ENCODE data around the gene HSD17B12.

The HSD17B12 gene

DNA sequence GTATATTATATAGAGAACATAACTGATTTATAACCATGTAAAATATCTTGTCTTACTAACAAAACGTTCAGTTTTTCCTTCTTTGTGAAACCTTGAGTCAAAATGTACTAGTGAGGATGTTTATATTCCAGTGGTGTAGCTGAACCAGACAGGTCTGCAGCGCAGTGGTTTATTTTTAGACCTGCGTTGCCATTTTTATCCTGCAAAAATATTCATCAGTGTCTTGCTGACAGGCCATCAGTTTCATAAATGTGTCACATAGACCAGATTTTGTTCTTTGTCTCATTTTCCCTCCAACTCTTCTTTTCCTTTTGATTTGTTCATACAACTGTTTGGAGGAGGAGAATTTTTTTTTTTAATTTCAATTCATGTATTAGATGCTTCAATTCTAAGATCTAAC lies 43.1 kb downstream of the HSD17B12 start:
- TF ChIP-seq CTCF (IDR thresholded peaks at IDR 0.05) (no peak), ZFX (IDR thresholded peaks at IDR 0.05; ENCODE audit: borderline replicate concordance) (no peak)
- no peak overlapping the region for H3K27ac ChIP-seq

GRCh38 chr11:43732225-43732624 lies 51.7 kb downstream of the HSD17B12 start:
- TF ChIP-seq CTCF (IDR thresholded peaks at IDR 0.05) (no peak), ZFX (IDR thresholded peaks at IDR 0.05; ENCODE audit: borderline replicate concordance) (no peak)
- no peak overlapping the region for H3K27ac ChIP-seq

GRCh38 chr11:43734256-43734655 lies 53.7 kb downstream of the HSD17B12 start:
- no peak for TF ChIP-seq ZFX (IDR thresholded peaks at IDR 0.05; ENCODE audit: borderline replicate concordance)
- no peak for TF ChIP-seq CTCF (IDR thresholded peaks at IDR 0.05)

DNA sequence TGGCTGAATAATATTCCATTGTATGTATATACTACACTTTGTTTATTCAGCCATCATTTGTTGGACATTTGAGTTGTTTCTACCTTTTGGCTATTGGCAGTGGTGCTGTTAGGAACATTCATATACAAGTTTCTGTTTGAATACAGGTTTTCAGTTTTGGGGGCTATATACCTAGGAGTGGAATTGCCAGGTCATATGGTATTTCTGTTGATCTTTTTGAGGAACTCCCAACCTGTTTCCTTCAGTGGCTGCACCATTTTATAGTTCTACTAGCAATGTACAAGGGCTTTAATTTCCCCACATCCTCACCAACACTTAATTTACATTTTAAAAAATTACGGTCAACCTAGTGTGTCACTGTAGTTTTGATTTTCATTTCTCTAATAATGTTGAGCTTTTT lies 54.6 kb downstream of the HSD17B12 start:
- TF ChIP-seq CTCF (IDR thresholded peaks at IDR 0.05) (no peak), ZFX (IDR thresholded peaks at IDR 0.05; ENCODE audit: borderline replicate concordance) (no peak)
- no peak overlapping the region for H3K27ac ChIP-seq

More at GRCh38 chr11:43734256-43734655, 53.7 kb downstream of the HSD17B12 start:
- no peak overlapping the region for H3K27ac ChIP-seq

GRCh38 chr11:43735961-43736360 lies 55.4 kb downstream of the HSD17B12 start:
- TF ChIP-seq CTCF (IDR thresholded peaks at IDR 0.05) (no peak), ZFX (IDR thresholded peaks at IDR 0.05; ENCODE audit: borderline replicate concordance) (no peak)
- H3K27ac ChIP-seq: no peak overlapping the region

DNA sequence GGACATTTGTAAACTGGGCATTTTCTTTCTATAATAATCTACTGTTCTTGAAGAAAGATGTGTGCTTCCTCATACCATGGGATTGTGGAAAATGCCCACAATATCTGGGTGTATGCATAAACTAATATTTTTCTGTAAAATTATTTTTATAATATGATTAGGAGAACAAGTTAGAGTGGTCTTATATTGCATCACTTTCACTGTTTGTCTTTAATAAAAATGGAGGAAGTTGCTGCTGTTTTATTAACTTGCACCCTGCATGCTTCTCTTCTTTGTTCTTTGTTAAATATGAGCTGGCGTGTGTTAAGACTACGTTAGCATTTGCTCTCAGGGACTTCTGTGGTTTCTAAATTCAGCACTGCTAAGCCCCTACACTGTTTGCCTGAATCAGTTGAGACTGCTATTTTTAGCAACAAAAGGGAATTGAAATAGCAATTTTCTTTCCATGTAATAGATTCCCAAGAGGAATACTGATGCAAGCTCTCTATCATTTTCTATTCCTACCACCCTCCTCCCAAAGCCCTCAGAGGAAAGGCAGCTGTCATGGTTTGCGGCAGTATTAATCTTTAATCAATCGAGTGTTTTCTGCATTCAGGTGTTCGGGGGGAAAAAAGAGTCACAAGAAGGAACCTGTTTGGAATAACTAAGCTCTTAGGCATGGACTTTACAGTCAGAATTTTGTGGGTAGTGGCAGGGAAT lies 56.1 kb downstream of the HSD17B12 start:
- TF ChIP-seq ZFX (IDR thresholded peaks at IDR 0.05; ENCODE audit: borderline replicate concordance) (no peak), CTCF (IDR thresholded peaks at IDR 0.05) (no peak)
- no peak overlapping the region for H3K27ac ChIP-seq

DNA sequence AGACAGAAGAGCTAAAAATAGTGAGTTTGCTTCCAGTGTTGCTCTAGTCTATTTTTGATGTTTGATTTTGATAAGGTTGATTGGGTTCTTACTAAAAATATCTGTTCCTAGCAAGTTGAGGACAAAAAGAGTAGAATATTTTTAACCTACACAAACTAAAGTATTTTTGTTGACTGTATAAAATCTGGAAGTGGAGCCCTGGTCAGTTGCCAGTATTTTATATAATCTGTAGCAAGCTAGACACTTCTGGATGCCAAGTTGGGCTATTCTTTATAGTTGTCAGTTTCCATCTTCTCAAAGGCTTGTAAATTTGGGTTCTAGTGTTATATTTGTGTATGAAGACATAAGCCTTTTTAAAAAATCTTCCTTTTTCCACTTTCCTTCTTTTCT lies 56.7 kb downstream of the HSD17B12 start:
- no peak overlapping the region for H3K27ac ChIP-seq

More for the DNA sequence above, 56.7 kb downstream of the HSD17B12 start:
- TF ChIP-seq CTCF (IDR thresholded peaks at IDR 0.05) (no peak), ZFX (IDR thresholded peaks at IDR 0.05; ENCODE audit: borderline replicate concordance) (no peak)
